Right hindlimb (tissue), 1 donor: ENCODE data around the gene OTUB1.

ENCODE experiments used
- DNase-seq: peaks from one replicate; pipeline ENCODE4 v3.0.0-alpha.2; 2018

OTUB1 gene

DNA sequence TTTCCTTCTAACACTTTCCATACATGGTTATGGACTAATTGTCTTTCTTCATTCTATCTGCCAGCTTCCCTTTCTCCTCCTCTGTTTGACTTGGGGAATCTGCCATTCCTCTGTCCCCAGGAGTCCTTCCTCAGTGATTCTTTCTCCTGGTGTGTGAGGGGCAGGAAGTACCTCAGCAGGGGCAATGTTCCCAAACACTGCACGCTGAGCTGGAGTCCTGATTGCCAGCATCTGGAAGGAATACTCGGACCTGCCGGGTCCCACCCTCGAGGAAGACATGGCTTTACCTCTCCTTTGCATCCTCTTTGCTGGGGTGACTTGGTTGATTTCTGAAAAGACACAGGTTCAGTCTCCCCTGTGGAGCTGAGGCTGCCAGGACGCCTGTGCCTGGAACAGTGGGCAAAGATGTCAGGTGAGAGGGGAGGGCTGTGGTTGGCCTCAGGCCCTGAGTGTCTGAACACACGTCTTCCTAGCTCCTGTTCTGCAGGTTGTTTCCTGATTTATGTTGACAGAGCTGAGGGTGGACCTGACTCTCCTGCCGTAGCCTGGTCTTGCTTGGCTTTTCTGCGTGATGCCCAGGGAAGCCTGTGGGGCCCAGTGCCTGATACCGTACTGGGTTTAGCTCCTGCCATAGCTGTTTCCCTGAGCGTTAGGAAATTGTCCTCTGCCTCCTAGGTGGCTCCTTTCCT is 7.5 kb upstream of the OTUB1 start:
- DNase-seq: no peak

DNA sequence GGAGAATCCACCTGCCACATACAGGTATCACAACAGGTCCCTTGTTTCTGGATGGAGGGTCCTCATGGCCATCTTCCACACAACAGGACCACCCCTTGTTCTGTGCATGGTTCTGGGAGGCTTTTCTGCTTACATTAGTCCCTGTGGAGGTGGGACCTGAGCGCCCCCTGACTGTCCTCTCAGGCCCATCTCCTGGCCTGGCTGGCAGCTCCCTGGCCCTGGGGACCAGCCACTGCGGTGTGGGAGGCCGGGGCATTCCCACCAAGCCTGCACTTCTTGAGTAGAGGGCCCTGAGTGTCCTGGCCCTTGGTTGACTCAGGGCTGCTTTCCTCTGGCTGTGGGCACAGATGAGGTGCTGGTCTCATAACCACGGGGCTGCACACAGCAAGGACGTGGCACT is 6.8 kb upstream of the OTUB1 start:
- no peak for DNase-seq

DNA sequence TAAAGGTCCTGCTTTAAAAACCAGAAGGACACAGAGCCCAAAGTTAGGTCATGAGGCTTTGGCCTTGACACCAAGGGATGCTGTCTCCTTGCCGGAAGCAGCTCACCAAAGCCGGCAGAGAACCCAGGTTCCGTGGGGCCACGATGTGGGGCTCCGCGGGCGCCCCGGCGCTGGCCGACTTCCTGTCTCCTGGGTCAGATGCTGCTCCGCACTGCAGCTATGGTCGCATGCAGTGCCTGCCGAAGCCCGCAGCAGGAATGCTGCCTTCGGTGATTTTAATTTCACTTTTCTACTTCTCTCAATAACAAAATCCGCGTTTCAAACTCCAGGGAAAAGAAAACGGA is 454 bp upstream of the OTUB1 start:
- DNase-seq: no peak

- DNase-seq: no peak
Observed at GRCh38 chr11:63986932-63987513, 785 bp downstream of the OTUB1 start.

DNA sequence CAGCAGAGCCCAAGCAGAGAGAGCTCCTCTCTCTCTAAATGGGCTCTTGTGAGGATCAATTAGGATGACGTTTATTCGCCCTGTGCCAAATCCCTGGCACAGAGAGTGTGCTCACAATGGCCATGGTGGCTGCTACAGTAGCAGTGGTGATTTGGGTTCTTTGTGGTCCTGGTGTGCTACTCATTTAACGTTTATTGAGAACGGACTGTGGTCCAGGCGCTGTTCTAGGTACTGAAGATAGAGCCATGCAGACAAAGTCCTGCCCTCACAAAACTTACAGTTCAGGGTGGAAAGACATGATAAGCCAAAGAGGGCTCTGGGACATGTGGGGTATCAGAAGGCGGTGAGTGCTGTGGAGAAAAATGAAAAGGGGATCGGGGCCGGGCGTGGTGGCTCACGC is 5.3 kb downstream of the OTUB1 start:
- no peak for DNase-seq

DNA sequence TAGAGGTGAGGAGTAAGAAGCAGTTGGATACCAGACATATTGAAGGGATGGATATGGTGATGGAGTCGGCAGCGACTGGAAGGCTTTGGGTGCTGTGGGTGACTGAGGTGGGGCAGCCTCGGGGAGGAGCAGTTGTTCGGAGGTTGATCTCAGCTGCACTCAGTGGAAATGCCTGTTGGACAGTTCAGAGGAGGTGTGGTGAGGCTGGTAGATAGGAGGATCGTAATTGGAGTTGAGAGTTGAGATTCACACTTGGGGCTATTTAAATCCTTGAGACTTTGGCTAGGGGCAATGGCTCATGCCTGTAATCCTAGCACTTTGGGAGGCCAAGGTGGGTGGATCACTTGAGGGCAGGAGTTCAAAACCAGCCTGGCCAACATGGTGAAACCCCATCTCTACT is 6.9 kb downstream of the OTUB1 start:
- DNase-seq: no peak

GRCh38 chr11:63993993-63994392 is 7.8 kb downstream of the OTUB1 start:
- DNase-seq: no peak

DNA sequence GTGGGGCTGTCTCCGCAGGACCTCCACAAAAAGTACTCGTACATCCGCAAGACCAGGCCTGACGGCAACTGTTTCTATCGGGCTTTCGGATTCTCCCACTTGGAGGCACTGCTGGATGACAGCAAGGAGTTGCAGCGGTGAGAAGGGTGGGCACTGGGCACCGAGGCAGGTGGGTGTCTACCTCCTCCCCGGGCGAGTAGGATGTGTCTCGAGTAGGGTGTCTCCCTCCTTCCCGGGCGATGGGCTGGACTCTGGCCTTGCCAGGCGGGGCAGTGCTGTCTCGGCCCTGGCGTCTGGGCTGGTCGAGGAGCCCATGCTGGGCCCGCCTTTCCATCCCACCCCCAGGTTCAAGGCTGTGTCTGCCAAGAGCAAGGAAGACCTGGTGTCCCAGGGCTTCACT is 10.3 kb downstream of the OTUB1 start:
- DNase-seq: no peak

GRCh38 chr11:63997104-63997700 is 11.0 kb downstream of the OTUB1 start:
- DNase-seq: no peak

GRCh38 chr11:63997801-63998337 is 11.6 kb downstream of the OTUB1 start:
- DNase-seq: no peak

- no peak for DNase-seq
Observed at GRCh38 chr11:63998558-63999348, 12.5 kb downstream of the OTUB1 start.

- DNase-seq: peak; percentile 76
Observed at GRCh38 chr11:63999349-64000025, 13.2 kb downstream of the OTUB1 start.

GRCh38 chr11:64000026-64000739 is 13.9 kb downstream of the OTUB1 start:
- peak; percentile 84 for DNase-seq

- no peak for DNase-seq
Observed at GRCh38 chr11:64000740-64001483, 14.7 kb downstream of the OTUB1 start.

GRCh38 chr11:64001484-64002420 is 15.5 kb downstream of the OTUB1 start:
- DNase-seq: peak; percentile 89

- DNase-seq: no peak
Observed at GRCh38 chr11:64003807-64004589, 17.8 kb downstream of the OTUB1 start.

GRCh38 chr11:64004590-64004984 is 18.3 kb downstream of the OTUB1 start:
- DNase-seq: no peak

DNA sequence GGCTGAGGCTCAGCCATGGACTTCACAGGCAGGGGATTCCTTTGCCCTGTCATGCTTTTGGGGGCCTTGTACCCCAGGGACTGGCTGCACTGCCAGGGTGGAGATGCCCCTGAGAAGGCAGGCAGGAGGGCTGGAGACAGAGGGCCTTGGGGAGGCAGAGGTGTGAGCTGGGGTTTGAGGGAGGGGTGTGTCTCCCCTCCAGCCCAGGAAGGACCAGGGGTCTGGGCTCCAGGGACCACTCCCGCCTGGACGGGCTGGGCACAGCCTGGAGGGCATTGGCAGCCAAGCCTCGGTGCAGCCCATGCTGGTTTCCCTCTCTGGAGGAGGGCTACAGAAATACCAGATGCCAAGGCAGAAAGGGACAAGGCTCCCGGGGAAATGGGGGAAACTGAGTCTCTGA is 19.5 kb downstream of the OTUB1 start:
- DNase-seq: no peak

- no peak for DNase-seq
Observed at GRCh38 chr11:64006398-64006797, 20.2 kb downstream of the OTUB1 start.
